Nephron (organoid): ENCODE data around the gene MYLK3.

Source experiments
- H3K27ac Mint-ChIP-seq, 3 experiments: 2 replicates each; pipeline ENCODE4 v1.8.0; 2020; ENCODE audit warnings: mixed read lengths in 3 of 3, mild to moderate bottlenecking in 2 of 3, moderate library complexity in 1 of 3
- H3K27me3 Mint-ChIP-seq: 2 replicates; pipeline ENCODE4 v1.8.0; 2021; ENCODE audit warnings: low read depth, mild to moderate bottlenecking, moderate library complexity, mixed read lengths
- H3K36me3 Mint-ChIP-seq: 2 replicates; pipeline ENCODE4 v1.8.0; 2020; ENCODE audit warnings: low read depth, mixed read lengths
- H3K4me1 Mint-ChIP-seq: 2 replicates; pipeline ENCODE4 v1.8.0; 2020; ENCODE audit warnings: mixed read lengths
- H3K4me3 Mint-ChIP-seq, 3 experiments: 2 replicates each; pipeline ENCODE4 v1.8.0; 2020; ENCODE audit warnings: mild to moderate bottlenecking in 3 of 3, mixed read lengths in 3 of 3, moderate library complexity in 2 of 3
- H3K9me3 Mint-ChIP-seq: 2 replicates; pipeline ENCODE4 v1.8.0; 2020; ENCODE audit warnings: mixed read lengths
- TF ChIP-seq, protein P1 (sequence below), 3 experiments: fragments of 200-600 bp; sonication (generic); IDR thresholded peaks; one replicate each; pipeline ENCODE4 v1.5.0; 2021; ENCODE audit warnings: antibody characterized with exemption in 3 of 3; ENCODE audit not compliant: unreplicated experiment in 3 of 3

MYLK3 gene

DNA sequence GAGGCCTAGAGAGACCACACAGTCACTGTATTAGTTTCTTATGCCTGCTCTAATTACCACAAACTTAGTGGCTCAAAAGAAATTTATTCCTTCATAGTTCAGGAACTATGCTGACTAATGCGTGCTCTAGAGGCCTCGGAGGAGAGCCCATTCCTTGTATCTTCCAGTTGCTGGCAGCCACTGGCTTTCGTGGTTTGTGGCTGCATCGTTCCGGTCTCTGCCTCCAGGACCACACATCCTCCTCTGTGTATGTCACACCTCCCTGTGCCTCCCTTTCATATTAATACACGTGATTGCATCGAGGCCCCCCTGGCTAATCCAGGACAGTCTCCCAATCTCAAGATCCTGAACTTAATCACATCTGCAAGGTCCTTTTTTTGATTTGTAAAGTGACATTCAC is 16.9 kb upstream of the MYLK3 start:
- H3K27me3 Mint-ChIP-seq, result peaks cover 21% of the 10 kb centered on the region
- H3K36me3 Mint-ChIP-seq, result no peaks in the 10 kb centered on the region
- no peak overlapping the region for H3K4me3 Mint-ChIP-seq
- H3K9me3 Mint-ChIP-seq, result no peaks in the 10 kb centered on the region
- H3K4me1 Mint-ChIP-seq, result peaks cover 11% of the 10 kb centered on the region
- H3K27ac Mint-ChIP-seq, result no peak overlapping the region
- TF ChIP-seq, protein P1, sequence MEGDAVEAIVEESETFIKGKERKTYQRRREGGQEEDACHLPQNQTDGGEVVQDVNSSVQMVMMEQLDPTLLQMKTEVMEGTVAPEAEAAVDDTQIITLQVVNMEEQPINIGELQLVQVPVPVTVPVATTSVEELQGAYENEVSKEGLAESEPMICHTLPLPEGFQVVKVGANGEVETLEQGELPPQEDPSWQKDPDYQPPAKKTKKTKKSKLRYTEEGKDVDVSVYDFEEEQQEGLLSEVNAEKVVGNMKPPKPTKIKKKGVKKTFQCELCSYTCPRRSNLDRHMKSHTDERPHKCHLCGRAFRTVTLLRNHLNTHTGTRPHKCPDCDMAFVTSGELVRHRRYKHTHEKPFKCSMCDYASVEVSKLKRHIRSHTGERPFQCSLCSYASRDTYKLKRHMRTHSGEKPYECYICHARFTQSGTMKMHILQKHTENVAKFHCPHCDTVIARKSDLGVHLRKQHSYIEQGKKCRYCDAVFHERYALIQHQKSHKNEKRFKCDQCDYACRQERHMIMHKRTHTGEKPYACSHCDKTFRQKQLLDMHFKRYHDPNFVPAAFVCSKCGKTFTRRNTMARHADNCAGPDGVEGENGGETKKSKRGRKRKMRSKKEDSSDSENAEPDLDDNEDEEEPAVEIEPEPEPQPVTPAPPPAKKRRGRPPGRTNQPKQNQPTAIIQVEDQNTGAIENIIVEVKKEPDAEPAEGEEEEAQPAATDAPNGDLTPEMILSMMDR (IDR thresholded peaks at IDR 0.05; ENCODE audit: unreplicated experiment in 3 of 3), result no peak

DNA sequence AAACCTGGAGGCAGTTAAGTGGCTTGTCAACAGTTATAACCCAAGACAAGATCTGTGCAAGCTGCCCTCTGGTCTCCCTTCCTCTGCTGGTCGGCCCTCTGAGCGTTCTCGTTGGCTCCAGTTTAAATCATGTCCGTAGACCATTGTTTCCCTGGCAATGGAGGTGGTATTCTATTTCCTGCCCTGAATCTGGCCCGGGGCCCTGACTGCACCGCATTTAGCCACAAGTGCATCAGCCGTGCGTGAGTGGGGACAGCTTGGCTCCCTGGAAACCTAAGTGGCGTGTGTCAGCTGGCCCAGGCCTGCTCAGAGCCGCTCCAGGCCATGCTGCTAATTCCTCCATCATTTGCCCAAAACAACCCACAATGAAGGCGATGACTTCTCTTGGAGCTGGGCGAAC is 15.0 kb upstream of the MYLK3 start:
- Mint-ChIP-seq H3K27ac (peak overlapping the region in 2 of 3 experiments; percentile 45 to 60), H3K4me1 (peaks cover 16% of the 10 kb centered on the region), H3K9me3 (no peaks in the 10 kb centered on the region), H3K27me3 (peaks cover 11% of the 10 kb centered on the region), H3K36me3 (no peaks in the 10 kb centered on the region), H3K4me3 (peak overlapping the region in 1 of 3 experiments; percentile 53)
- TF ChIP-seq, protein P1 (IDR thresholded peaks at IDR 0.05; ENCODE audit: unreplicated experiment in 3 of 3), result no peak

DNA sequence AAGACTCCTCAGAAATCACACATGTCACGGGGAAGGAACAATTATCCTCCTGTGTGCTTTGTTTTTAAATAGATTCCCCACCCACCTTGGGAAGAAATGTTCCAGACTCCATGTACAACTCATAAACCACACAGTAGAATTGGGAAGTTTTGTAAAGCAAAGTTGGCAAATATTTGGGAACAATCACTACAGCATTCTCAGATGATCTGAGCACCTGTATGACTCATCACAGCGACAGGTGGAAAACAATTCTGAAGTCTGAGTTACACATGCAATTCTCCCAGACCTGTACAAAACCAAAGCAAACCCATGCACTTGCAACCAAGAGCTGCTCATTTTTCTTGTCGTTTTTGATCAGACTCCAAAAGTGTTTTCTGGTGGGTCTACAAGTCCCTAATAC is 14.4 kb upstream of the MYLK3 start:
- peaks cover 16% of the 10 kb centered on the region for H3K27me3 Mint-ChIP-seq
- H3K9me3 Mint-ChIP-seq, result no peaks in the 10 kb centered on the region
- TF ChIP-seq, protein P1 (IDR thresholded peaks at IDR 0.05; ENCODE audit: unreplicated experiment in 3 of 3), result no peak
- no peaks in the 10 kb centered on the region for H3K36me3 Mint-ChIP-seq
- peaks cover 20% of the 10 kb centered on the region for H3K4me1 Mint-ChIP-seq
- H3K27ac Mint-ChIP-seq, result peak overlapping the region in 1 of 3 experiments; percentile 60
- H3K4me3 Mint-ChIP-seq, result peak overlapping the region in 1 of 3 experiments; percentile 53

DNA sequence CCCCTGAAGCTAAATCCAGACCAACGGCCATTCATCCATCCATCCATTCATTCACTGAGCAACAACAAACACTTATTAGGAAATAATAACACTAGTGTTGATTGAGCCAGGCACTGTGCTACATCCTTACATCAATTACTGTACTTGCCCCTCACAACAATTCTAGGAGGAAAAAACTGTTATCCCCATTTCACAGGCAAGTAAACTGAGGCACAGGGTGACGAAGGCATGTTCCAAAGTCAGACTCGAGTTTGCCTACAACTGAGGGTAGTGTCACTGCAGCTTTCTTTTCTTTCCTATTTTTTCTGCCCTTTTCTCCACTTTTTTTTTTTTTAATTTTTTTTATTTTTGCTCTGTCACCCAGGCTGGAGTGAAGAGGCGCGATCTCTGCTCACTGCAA is 11.2 kb upstream of the MYLK3 start:
- TF ChIP-seq, protein P1 (IDR thresholded peaks at IDR 0.05; ENCODE audit: unreplicated experiment in 3 of 3), result no peak
- no peaks in the 10 kb centered on the region for H3K9me3 Mint-ChIP-seq
- H3K27ac Mint-ChIP-seq, result no peak overlapping the region
- H3K36me3 Mint-ChIP-seq, result no peaks in the 10 kb centered on the region
- peaks cover 17% of the 10 kb centered on the region for H3K27me3 Mint-ChIP-seq
- H3K4me1 Mint-ChIP-seq, result peaks cover 37% of the 10 kb centered on the region
- no peak overlapping the region for H3K4me3 Mint-ChIP-seq

DNA sequence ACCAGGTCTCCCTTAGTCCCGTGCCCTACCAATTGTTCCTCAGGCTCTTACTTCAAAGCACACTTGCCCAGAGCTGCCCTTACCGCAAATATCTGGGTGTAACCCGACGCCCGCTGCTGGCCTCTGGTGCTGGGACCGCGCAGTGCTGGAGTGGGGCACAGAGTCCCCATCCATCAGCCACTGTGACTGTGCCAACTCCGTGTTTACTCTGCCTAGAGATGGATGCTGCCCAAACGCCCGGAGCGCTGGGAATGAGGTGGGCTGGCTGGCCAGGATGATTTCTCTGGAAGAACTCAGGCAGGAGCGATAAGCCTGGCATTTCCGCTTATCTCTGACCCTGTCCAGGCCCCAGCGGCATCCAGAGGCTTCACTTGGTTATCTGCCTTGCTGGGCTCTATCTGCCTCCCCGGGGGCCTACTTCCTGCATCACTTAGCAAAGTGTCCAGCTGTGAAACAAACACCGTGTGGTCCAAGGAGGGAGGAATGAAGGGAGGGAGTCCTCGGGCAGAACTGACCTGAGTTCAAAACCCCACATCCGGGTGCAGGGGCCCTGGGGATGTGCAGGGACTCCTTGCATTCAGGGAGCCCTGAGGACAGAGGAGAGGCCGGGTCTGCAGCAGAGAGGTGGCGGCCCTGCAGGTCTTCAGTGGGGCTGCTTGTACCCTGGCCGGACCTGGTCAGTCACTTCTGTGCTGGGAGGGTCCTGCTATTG is 9.4 kb upstream of the MYLK3 start:
- no peaks in the 10 kb centered on the region for H3K9me3 Mint-ChIP-seq
- no peaks in the 10 kb centered on the region for H3K36me3 Mint-ChIP-seq

More for the DNA sequence above, 9.4 kb upstream of the MYLK3 start:
- TF ChIP-seq, protein P1 (IDR thresholded peaks at IDR 0.05; ENCODE audit: unreplicated experiment in 3 of 3), result no peak
- H3K27me3 Mint-ChIP-seq, result peaks cover 21% of the 10 kb centered on the region
- peaks cover 27% of the 10 kb centered on the region for H3K4me1 Mint-ChIP-seq
- H3K4me3 Mint-ChIP-seq, result no peak overlapping the region
- no peak overlapping the region for H3K27ac Mint-ChIP-seq
